Stimulated activated CD4-positive, alpha-beta T cell treated with anti-CD3 and anti-CD28 coated beads, Interleukin-1b, Interleukin-23, amount 100 ng/mL, for 4 hours (primary cell): ENCODE measurements around the gene TJP1.
"Not testable (repeated sequence)": the region's sequence is repeated elsewhere in the genome, so short reads cannot be mapped to it uniquely, and the experiment has no call there.

Experiments used
- DNase-seq, 2 donors: peaks; one replicate each; pipeline ENCODE4 v3.0.0-alpha.2; 2020; ENCODE audit warnings: low read depth in 2 of 2

TJP1 gene

DNA sequence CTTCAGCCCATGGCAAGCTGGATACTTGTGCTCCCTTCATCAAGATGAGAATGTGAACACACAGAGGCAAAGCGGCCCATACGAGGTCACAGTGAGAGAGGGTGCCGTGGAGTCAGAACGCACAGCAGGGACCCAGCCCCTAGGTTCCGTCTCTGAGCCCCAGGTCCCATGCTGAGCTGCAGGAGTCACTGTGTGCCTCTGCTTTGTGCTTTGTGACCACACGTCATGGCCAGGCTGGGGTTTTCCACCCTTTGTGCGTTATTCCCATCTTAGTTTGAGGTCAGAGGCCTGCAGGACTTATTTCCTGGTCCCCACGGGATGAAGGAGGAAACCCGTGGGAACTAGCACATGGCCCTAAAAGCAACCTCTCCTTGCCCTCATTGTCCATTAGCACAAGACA, 140.3 kb downstream of the TJP1 start:
- DNase-seq = no peak

DNA sequence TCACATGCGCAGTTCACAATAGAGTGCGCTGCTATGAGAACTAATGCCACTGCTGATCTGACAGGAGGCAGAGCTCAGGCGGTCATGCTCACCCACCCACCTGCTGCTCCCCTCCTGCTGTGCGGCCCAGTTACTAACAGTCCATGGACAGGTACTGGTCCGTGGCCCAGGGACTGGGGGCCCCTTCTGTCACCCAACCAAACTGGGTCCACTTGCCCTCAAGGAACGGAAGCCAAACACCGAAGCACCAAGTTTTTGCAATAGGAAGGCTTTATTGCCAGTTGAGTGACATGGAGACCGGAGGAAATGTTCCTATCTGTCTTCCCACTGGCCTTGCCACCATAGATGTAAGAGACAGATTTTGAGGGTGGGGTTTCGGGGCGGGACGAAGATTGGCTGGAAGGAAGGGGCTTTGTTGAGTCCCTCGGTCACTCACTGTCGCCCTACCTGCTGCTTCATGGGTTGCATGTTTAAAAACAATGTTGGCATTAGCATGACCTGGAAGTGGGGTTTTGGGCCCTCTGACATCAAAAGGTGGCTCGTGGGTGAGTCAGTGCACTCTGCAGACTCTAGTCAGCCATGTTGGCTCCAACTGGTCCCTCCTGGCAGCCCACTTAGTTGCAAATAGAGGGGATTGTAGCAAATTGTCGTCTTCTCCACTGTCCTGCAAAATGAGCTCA, 141.0 kb downstream of the TJP1 start:
- DNase-seq = no peak

GRCh38 chr15:29680465-29681165, 141.7 kb downstream of the TJP1 start:
- no peak for DNase-seq

DNA sequence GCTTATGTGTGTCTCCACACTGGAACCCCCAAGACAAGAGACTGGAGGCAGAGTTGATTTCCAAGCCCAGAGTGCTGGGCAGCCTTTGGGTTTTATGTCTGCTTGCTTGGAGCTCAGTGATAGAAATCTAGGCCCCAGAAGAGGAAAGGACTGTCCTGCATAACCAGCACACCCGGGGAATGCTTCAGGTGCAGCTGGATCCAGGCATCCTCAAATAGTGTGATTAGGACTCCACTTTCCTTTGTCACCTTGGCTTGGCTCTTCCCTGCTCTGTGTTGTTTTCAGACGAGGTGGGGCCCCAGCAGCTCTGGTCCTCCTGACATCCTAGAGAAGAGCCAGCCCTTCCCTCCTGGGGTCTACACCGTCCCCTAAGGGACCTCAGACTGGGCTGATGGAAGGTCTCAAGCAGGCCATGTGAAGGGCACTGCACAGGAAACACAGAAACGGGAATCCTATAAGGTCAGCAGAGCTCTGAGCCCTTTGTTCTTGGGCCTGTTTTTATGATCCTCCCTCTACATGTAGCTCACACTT, 143.7 kb downstream of the TJP1 start:
- DNase-seq = no peak

DNA sequence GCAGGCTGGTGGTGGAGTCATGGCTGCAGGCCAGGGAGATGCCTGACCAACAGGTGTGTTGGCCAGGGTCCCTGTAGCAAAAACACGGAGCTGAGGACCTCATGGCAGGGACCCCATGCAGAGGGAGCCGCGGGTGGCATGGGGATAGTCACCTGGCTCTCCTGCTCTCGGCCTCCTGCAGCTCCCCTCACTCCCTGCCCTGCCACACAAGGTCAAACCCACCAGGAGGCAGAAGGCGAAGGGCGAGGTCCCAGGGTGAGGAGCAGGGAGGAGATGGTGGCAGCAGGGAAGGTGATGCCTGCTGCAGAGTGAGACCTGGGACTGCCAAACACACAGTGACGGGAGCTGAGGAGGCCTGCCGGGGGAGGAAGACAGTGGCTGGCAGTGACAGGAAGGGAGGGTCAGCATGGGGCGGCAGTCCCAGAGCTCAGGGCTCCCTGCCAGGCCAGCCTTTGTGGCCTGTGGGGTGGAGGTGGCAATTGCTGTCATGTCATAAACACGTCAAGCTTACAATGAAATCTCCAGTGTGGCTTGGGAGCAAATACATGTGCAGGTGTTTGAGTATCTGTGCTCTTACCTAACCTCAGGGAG, 144.3 kb downstream of the TJP1 start:
- DNase-seq = no peak

GRCh38 chr15:29677455-29677854, 144.8 kb downstream of the TJP1 start:
- DNase-seq = no peak

DNA sequence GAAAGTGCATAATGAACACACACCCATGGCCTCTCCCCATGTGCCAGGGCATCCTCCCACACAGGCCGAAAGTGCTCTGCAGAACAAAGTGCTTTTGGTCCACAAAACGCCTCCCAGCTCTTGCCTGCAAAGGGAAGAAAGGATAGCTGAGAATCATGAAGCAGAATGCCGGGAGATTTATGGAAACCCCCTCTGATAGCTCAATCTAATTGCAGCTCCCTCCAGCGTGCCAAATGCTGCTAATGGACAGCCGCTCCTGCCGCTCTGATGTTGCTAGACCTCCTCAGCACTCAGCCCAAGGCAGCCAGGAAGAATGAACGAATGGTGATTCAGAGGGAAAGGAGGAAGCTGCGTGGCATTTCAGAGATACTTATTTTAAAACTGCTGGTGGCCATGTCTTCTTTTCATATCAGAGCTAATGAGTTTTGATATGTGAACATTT, 145.3 kb downstream of the TJP1 start:
- DNase-seq = no peak

- DNase-seq = not testable (repeated sequence)
Measured at GRCh38 chr15:29676374-29676960, 145.8 kb downstream of the TJP1 start.

GRCh38 chr15:29675791-29676301, 146.4 kb downstream of the TJP1 start:
- no peak for DNase-seq

GRCh38 chr15:29674661-29675533, 147.4 kb downstream of the TJP1 start:
- no peak for DNase-seq

- DNase-seq = no peak
Measured at GRCh38 chr15:29672923-29673809, 149.1 kb downstream of the TJP1 start.

DNA sequence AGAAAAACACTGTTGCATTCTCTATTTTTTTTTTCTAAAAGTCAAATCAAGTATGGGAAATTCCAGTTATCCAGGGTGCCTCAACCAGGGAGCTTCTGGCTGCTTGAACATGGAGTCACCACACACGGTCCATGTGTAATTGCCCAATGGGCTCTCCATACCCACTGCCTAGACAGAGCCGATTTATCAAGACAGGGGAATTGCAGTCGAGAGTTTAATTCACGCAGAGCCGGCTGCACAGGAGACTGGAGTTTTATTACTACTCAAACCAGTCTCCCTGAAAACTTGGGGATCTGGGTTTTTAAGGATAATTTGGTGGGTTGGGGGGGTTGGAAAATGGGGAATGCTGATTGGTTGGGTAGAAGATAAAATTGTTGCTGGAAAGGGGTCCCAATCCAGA, 149.8 kb downstream of the TJP1 start:
- no peak for DNase-seq

DNA sequence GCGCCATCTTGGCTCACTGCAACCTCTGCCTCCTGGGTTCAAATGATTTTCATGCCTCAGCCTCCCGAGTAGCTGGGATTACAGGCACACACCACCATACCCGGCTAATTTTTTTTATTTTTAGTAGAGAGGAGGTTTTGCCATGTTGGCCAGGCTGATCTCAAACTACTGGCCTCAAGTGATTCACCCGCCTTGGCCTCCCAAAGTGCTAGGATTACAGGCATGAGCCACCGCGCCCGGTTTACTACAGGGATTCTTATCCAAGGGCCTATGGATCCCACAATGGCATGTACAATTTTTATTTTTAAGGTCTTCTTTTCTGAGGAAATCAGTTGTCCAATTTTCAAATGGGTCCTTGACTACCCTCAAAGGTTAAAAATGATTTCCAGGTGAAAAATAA, 150.2 kb downstream of the TJP1 start:
- DNase-seq = not testable (repeated sequence)

DNA sequence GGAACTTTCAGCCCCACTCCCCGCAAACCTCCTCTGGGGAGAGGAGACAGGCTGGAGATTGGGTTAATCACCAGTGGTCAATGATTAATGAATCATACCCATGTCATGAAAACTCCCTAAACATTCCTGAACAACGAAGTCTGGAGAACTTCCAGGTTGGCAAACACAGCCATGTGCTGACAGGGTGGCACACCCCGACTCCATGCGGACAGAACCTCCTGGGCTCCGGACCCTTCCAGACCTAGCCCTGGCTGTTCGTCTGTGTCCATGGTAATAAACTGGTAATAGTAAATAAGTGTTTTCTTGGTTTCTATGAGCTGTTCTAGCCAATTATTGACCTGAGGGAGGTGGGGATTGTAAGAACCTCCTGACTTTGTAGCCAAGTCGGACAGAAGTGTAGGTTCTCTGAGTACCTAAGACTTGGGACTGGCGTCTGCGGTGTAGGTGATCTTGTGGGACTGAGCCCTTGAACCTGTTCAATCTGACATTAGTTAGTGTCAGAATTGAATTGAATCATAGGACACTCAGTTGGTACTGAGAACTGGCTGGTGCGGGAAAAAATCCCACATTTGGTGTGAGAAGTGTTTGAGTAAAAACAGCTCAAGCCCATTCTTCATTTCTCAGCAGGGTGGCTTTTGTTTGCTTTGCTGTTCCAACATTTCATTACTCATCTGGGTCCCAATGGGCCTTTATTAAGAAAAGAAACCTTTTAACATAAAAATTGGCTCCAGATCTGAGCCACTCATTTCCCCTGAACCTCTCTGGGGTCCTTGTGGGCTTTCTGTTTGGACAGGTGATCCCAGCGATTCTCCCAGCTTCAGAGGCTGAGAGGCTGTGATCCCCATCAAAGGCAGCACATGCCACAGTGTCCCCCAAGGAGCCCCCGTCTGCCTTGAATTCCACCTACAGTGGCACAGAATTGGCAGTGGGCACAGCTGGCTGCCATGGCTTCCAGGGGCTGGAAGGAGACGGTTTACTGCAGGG, 151.0 kb downstream of the TJP1 start:
- no peak for DNase-seq

GRCh38 chr15:29670266-29670665, 152.0 kb downstream of the TJP1 start:
- DNase-seq = no peak

- DNase-seq = no peak
Measured at GRCh38 chr15:29669823-29670222, 152.4 kb downstream of the TJP1 start.

DNA sequence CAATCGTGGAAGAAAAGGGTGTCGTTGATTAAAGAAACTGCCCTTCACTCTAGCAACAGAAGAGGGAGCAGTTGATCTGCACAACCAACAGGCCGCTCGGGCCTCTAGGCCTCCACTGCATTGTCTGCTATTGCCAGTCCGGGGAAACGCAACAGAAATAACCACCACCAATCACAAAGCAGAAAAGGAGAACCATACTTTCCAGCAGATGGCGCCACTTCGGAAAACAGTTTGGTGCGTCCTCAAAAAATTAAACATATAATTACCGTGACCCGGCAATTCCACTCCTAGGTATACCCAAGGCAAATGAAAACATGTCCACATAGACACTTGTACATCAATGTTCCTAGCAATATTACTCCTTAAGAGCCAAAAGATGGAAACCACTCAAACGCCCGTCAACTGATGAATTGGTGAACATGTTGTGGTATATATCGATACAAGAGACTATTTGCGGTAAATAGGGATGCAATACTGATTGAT, 154.1 kb downstream of the TJP1 start:
- no peak for DNase-seq

- DNase-seq = no peak
Measured at GRCh38 chr15:29666241-29666640, 156.0 kb downstream of the TJP1 start.
